ENCODE data around the gene EXOG.

Gene EXOG

GRCh38 chr3:38472342-38472741 lies 23.8 kb upstream of the EXOG start:
- DNase-seq (ENCODE audit: low read depth), result no peak
- no peak overlapping the region for H3K4me3 ChIP-seq (ENCODE audit: low read depth, low read length)
- no peak for TF ChIP-seq CTCF (IDR thresholded peaks at IDR 0.05; ENCODE audit: low read depth, low read length)
- no peak for TF ChIP-seq POLR2A (IDR thresholded peaks at IDR 0.05; ENCODE audit: extremely low read depth, insufficient read length)
- TF ChIP-seq, protein P1, sequence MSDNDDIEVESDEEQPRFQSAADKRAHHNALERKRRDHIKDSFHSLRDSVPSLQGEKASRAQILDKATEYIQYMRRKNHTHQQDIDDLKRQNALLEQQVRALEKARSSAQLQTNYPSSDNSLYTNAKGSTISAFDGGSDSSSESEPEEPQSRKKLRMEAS (IDR thresholded peaks at IDR 0.05; ENCODE audit: low read depth, low read length), result no peak
- no peak for TF ChIP-seq MYC (IDR thresholded peaks at IDR 0.05; ENCODE audit: low read depth, low read length)

- no peak for TF ChIP-seq CTCF (IDR thresholded peaks at IDR 0.05; ENCODE audit: low read depth, low read length)
- no peak for TF ChIP-seq POLR2A (IDR thresholded peaks at IDR 0.05; ENCODE audit: extremely low read depth, insufficient read length)
- TF ChIP-seq, protein P1 (IDR thresholded peaks at IDR 0.05; ENCODE audit: low read depth, low read length), result no peak
- no peak for TF ChIP-seq MYC (IDR thresholded peaks at IDR 0.05; ENCODE audit: low read depth, low read length)
- DNase-seq (ENCODE audit: low read depth), result no peak
- H3K4me3 ChIP-seq (ENCODE audit: low read depth, low read length), result no peak overlapping the region
Observed at GRCh38 chr3:38473229-38473628, 22.9 kb upstream of the EXOG start.

- no peak for DNase-seq (ENCODE audit: low read depth)
- TF ChIP-seq MYC (IDR thresholded peaks at IDR 0.05; ENCODE audit: low read depth, low read length) (no peak), POLR2A (IDR thresholded peaks at IDR 0.05; ENCODE audit: extremely low read depth, insufficient read length) (no peak)
- H3K4me3 ChIP-seq (ENCODE audit: low read depth, low read length), result no peak overlapping the region
Observed at GRCh38 chr3:38474928-38475605, 21.1 kb upstream of the EXOG start.

DNA sequence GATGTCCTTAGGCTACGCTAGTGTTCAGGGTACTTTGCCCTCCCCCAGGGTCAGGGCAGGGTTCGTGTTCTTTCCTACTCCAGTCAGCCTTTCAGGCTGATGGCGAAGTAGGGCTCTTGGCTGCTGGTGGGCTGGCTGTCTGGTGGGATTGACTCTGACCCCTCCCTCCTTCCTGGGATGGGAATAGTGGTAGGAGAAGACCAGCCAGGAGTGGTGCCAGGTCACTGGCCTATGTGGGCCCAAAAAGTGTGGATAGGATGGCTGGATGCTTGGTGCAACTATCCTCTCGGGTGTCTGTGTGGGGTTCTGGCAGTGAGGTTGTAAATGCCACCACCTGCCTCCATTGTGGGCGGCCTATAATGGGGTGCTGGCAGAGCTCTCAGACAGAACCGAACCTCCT lies 20.4 kb upstream of the EXOG start:
- TF ChIP-seq POLR2A (IDR thresholded peaks at IDR 0.05; ENCODE audit: extremely low read depth, insufficient read length), result no peak
- no peak for TF ChIP-seq MYC (IDR thresholded peaks at IDR 0.05; ENCODE audit: low read depth, low read length)
- no peak for TF ChIP-seq CTCF (IDR thresholded peaks at IDR 0.05; ENCODE audit: low read depth, low read length)
- TF ChIP-seq, protein P1 (IDR thresholded peaks at IDR 0.05; ENCODE audit: low read depth, low read length), result no peak
- no peak for DNase-seq (ENCODE audit: low read depth)
- H3K4me3 ChIP-seq (ENCODE audit: low read depth, low read length), result no peak overlapping the region

DNA sequence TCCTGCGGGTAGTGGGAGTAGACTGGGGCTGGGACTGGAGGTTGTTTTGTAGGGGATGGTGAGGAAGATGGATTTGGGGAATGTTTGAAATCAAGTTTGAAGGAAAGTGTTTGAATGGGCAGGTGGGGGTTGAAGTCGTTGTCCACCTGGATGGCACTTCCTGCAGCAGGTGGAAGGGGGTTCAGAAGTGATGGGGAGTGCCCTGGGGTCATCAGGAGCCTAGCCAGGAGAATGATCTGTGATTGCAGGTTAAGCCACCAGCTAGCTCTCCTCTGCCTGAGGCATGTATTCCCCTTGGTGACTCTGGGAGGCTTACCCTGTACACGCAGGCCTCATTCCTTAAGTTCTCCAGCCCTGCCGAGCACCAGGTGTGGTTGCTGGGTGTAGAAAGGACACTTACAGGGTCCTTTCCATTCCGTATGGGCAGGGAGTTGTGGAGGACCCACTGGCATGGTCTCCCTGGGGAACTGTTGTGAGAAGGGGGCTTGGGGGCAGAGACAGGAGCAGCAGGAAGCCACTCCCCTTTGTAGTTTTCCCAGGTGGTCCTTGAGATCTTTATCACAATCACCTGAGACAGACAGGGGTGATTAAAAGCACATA lies 19.9 kb upstream of the EXOG start:
- no peak overlapping the region for H3K4me3 ChIP-seq (ENCODE audit: low read depth, low read length)
- no peak for DNase-seq (ENCODE audit: low read depth)
- no peak for TF ChIP-seq MYC (IDR thresholded peaks at IDR 0.05; ENCODE audit: low read depth, low read length)
- TF ChIP-seq POLR2A (IDR thresholded peaks at IDR 0.05; ENCODE audit: extremely low read depth, insufficient read length), result no peak
- TF ChIP-seq, protein P1 (IDR thresholded peaks at IDR 0.05; ENCODE audit: low read depth, low read length), result no peak
- TF ChIP-seq CTCF (IDR thresholded peaks at IDR 0.05; ENCODE audit: low read depth, low read length), result no peak

DNA sequence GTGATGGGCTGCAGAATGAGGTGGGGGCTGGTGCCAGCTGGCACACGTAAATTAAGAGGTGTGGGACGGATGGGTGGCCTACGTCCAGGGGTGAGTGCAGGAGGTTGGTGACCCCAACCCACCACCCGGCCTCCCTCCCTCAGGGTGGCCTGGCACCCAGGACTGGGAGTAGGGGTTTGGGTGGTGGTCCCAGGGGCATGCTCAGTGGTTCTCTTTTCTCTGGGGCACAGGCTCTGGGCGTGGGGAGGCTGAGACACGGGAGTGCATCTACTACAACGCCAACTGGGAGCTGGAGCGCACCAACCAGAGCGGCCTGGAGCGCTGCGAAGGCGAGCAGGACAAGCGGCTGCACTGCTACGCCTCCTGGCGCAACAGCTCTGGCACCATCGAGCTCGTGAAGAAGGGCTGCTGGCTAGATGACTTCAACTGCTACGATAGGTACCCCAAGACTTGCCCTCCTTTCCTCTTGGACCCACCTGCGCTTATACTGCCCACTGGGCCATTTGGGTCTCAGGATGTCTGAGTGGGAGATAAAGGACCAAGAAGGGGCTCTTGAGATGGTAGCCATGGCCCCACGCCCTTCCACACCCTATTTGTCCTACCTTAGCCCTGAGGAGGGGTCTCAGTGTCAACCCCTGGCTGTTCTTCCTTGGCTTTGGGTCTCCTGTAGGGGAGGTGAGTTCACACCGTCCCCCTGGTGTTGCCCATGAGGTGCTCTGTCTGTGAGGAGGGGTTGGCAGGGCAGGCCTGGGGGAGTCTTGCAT lies 18.9 kb upstream of the EXOG start:
- TF ChIP-seq, protein P1 (IDR thresholded peaks at IDR 0.05; ENCODE audit: low read depth, low read length), result no peak
- TF ChIP-seq CTCF (IDR thresholded peaks at IDR 0.05; ENCODE audit: low read depth, low read length), result no peak
- TF ChIP-seq MYC (IDR thresholded peaks at IDR 0.05; ENCODE audit: low read depth, low read length), result no peak
- no peak for TF ChIP-seq POLR2A (IDR thresholded peaks at IDR 0.05; ENCODE audit: extremely low read depth, insufficient read length)
- H3K4me3 ChIP-seq (ENCODE audit: low read depth, low read length), result no peak overlapping the region
- DNase-seq (ENCODE audit: low read depth), result no peak
